ENCODE measurements around the gene PXDN. TPM values are rescaled to one million over a fixed set of nuclear protein-coding genes. Genes with fewer than 3 reads are reported as not detected.

PXDN gene
- total and polyA plus RNA-seq, 10 of the 15 experiments (the other 5 are each of a cell fraction or from before 2014, with no cell fraction given) = 0.12 to 0.69 (median 0.23) TPM; not detected in 5

- TF ChIP-seq, protein P1, sequence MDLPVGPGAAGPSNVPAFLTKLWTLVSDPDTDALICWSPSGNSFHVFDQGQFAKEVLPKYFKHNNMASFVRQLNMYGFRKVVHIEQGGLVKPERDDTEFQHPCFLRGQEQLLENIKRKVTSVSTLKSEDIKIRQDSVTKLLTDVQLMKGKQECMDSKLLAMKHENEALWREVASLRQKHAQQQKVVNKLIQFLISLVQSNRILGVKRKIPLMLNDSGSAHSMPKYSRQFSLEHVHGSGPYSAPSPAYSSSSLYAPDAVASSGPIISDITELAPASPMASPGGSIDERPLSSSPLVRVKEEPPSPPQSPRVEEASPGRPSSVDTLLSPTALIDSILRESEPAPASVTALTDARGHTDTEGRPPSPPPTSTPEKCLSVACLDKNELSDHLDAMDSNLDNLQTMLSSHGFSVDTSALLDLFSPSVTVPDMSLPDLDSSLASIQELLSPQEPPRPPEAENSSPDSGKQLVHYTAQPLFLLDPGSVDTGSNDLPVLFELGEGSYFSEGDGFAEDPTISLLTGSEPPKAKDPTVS (IDR thresholded peaks at IDR 0.05; ENCODE audit: low read depth, low read length) = no peak
- TF ChIP-seq BHLHE40 (IDR thresholded peaks at IDR 0.05; ENCODE audit: borderline replicate concordance in 1 of 2, low read depth in 2 of 2, low read length in 1 of 2) (no peak), IKZF2 (IDR thresholded peaks at IDR 0.05) (no peak), USF2 (IDR thresholded peaks at IDR 0.05; ENCODE audit: borderline replicate concordance, low read depth, low read length) (no peak)
- TF ChIP-seq, protein P2, sequence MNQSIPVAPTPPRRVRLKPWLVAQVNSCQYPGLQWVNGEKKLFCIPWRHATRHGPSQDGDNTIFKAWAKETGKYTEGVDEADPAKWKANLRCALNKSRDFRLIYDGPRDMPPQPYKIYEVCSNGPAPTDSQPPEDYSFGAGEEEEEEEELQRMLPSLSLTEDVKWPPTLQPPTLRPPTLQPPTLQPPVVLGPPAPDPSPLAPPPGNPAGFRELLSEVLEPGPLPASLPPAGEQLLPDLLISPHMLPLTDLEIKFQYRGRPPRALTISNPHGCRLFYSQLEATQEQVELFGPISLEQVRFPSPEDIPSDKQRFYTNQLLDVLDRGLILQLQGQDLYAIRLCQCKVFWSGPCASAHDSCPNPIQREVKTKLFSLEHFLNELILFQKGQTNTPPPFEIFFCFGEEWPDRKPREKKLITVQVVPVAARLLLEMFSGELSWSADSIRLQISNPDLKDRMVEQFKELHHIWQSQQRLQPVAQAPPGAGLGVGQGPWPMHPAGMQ (IDR thresholded peaks at IDR 0.05; ENCODE audit: borderline replicate concordance) = no peak
Observed at GRCh38 chr2:1784986-1785617, 40.8 kb upstream of the PXDN start (continued).

- ATAC-seq (no peak), FAIRE-seq (no peak), DNase-seq (ENCODE audit: low read depth, low spot score) (no peak)
- intact Hi-C loops (cut with micrococcal nuclease; ENCODE audit: unreplicated experiment) (no loop called here), in situ Hi-C loops (cut with MboI) (no loop called here)
- ChIA-PET RAD21 (ENCODE audit: unreplicated experiment) (no interaction called here), SMC1A (ENCODE audit: uncharacterized antibody, unreplicated experiment) (no interaction called here), POLR2A (no interaction called here), CTCF (interaction anchor here (0.7 to 0.8 kb wide), 2 partner anchors 15 to 34 kb away, joined by 3 to 5 read pairs; no protein-coding TSS in a partner anchor)
- H4K20me1 ChIP-seq (ENCODE audit: control insufficient read depth, insufficient read depth) = no peaks in the 10 kb centered on the region
- BruUV-seq (replicated peaks) = no TSS peak
- WGBS (ENCODE audit: insufficient coverage, insufficient replicate concordance, low lambda C conversion rate, missing lambda C conversion rate) = 32% methylated on average over 21 of the region's 21 CpGs
- H3K4me1 ChIP-seq (ENCODE audit: control insufficient read depth, insufficient read depth, low read length) = no peaks in the 10 kb centered on the region
- H3K9me3 ChIP-seq (replicated peaks; ENCODE audit: control insufficient read depth, insufficient read depth, low read length) = no peaks in the 10 kb centered on the region
- no peak overlapping the region for H3K27ac ChIP-seq (ENCODE audit: control insufficient read depth, insufficient read depth)
- H3K27me3 ChIP-seq (replicated peaks in 1 of 2; ENCODE audit: control insufficient read depth in 2 of 2, insufficient read depth in 2 of 2, low read length in 1 of 2) = no peaks in the 10 kb centered on the region
- TF ChIP-seq, protein P3, sequence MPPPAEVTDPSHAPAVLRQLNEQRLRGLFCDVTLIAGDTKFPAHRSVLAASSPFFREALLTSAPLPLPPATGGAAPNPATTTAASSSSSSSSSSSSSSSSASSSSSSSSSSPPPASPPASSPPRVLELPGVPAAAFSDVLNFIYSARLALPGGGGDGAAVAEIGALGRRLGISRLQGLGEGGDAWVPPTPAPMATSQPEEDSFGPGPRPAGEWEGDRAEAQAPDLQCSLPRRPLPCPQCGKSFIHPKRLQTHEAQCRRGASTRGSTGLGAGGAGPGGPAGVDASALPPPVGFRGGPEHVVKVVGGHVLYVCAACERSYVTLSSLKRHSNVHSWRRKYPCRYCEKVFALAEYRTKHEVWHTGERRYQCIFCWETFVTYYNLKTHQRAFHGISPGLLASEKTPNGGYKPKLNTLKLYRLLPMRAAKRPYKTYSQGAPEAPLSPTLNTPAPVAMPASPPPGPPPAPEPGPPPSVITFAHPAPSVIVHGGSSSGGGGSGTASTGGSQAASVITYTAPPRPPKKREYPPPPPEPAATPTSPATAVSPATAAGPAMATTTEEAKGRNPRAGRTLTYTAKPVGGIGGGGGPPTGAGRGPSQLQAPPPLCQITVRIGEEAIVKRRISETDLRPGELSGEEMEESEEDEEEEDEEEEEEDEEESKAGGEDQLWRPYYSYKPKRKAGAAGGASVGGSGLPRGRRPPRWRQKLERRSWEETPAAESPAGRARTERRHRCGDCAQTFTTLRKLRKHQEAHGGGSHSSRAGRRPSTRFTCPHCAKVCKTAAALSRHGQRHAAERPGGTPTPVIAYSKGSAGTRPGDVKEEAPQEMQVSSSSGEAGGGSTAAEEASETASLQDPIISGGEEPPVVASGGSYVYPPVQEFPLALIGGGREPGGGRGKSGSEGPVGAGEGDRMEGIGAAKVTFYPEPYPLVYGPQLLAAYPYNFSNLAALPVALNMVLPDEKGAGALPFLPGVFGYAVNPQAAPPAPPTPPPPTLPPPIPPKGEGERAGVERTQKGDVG (CRISPR knock-in tag; IDR thresholded peaks at IDR 0.05) = no peak
- no peaks in the 10 kb centered on the region for H3K36me3 ChIP-seq (ENCODE audit: control insufficient read depth in 2 of 2, insufficient read depth in 2 of 2, low read length in 1 of 2)
- no peak overlapping the region for H3K4me2 ChIP-seq (ENCODE audit: control insufficient read depth, insufficient read depth)
- no peaks in the 10 kb centered on the region for H3K79me2 ChIP-seq (ENCODE audit: control insufficient read depth, insufficient read depth, low read length)
- no peak overlapping the region for H2AFZ ChIP-seq (ENCODE audit: control insufficient read depth, low read depth, low read length)
- no peak overlapping the region for H3K4me3 ChIP-seq
- no peak overlapping the region for H3K9ac ChIP-seq (ENCODE audit: control insufficient read depth, insufficient read depth, low read length)
Observed at GRCh38 chr2:1784087-1784486, 39.8 kb upstream of the PXDN start.

All from GM12878 (cell line).